ENCODE measurements around the gene LILRA6. TPM values are rescaled to one million over a fixed set of nuclear protein-coding genes. Genes with fewer than 3 reads are reported as not detected.

LILRA6 gene
- total RNA-seq, 1 experiment from 2014 or later = not detected

GRCh38 chr19:54256250-54257115, 13.9 kb upstream of the LILRA6 start:
- Histone ChIP-seq H3K4me2 (ENCODE audit: low read length) (no peak overlapping the region), H3K27me3 (ENCODE audit: insufficient read depth, low read length) (peaks cover 7% of the 10 kb centered on the region; the same call in 1 of the 2 replicates), H2AFZ (ENCODE audit: low read depth, low read length, poor library complexity, severe bottlenecking) (no peak overlapping the region), H3K9ac (ENCODE audit: low read length) (no peak overlapping the region), H3K4me1 (ENCODE audit: control insufficient read depth in 1 of 2, insufficient read depth in 2 of 2, low read length in 2 of 2) (no peaks in the 10 kb centered on the region), H4K20me1 (ENCODE audit: insufficient read depth) (no peaks in the 10 kb centered on the region), H3K9me2 (ENCODE audit: insufficient read depth) (no peaks in the 10 kb centered on the region), H3K79me2 (ENCODE audit: insufficient read depth, low read length) (no peaks in the 10 kb centered on the region), H3K4me3 (replicated peaks in 1 of 2; ENCODE audit: low read depth in 1 of 2, low read length in 2 of 2) (no peak overlapping the region), H3K36me3 (ENCODE audit: control insufficient read depth in 1 of 2, insufficient read depth in 2 of 2, low read length in 2 of 2) (no peaks in the 10 kb centered on the region), H3K9me3 (ENCODE audit: control insufficient read depth in 1 of 2, insufficient read depth in 1 of 2, low read depth in 1 of 2, low read length in 2 of 2) (no peaks in the 10 kb centered on the region), H3K27ac (ENCODE audit: low read depth, low read length) (no peak overlapping the region)
- POLR2A ChIA-PET = no interaction called here
- TF ChIP-seq CEBPB (IDR thresholded peaks at IDR 0.05; ENCODE audit: low read depth) (no peak), RAD21 (IDR thresholded peaks at IDR 0.05; ENCODE audit: low read depth) (no peak), ATF3 (IDR thresholded peaks at IDR 0.05) (no peak), YY1 (IDR thresholded peaks at IDR 0.05; ENCODE audit: extremely low read depth, insufficient replicate concordance, low read depth, low read length) (no peak), EZH2phosphoT487 (IDR thresholded peaks at IDR 0.05; ENCODE audit: borderline replicate concordance) (no peak), EZH2 (IDR thresholded peaks at IDR 0.05) (no peak), ZBTB33 (IDR thresholded peaks at IDR 0.05; ENCODE audit: extremely low read depth, insufficient replicate concordance, low read length) (no peak), ELF1 (IDR thresholded peaks at IDR 0.05; ENCODE audit: borderline replicate concordance, low read depth) (no peak), REST (IDR thresholded peaks at IDR 0.05; ENCODE audit: low read depth) (no peak), ZFX (IDR thresholded peaks at IDR 0.05) (no peak)
- BruUV-seq (replicated peaks) = no TSS peak
- no peak for DNase-seq (ENCODE audit: low read depth, low spot score)
- RAD21 ChIA-PET (ENCODE audit: low non-redundant PET in 1 of 2, low total read pairs in 2 of 2, uncharacterized antibody in 2 of 2, unreplicated experiment in 2 of 2) = no interaction called here
- CTCF ChIA-PET = interaction anchor here (2.7 kb wide), 1 partner anchor 9 kb away, joined by 15 read pairs; no protein-coding TSS in a partner anchor
- intact Hi-C loops (cut with micrococcal nuclease) = no loop called here
- ATAC-seq = no peak

All from HCT116 (cell line).